Nephron progenitor cell (in vitro differentiated cells): ENCODE measurements around the gene SHC2.

ENCODE experiments used
- DNase-seq: peaks from one replicate; pipeline ENCODE4 v3.0.0; 2021
- H3K27ac Mint-ChIP-seq: 2 replicates; pipeline ENCODE4 v1.8.0; 2021; ENCODE audit warnings: mild to moderate bottlenecking, moderate library complexity, mixed read lengths
- H3K27me3 Mint-ChIP-seq: 2 replicates; pipeline ENCODE4 v1.8.0; 2021; ENCODE audit warnings: mild to moderate bottlenecking, low read depth, mixed read lengths; ENCODE audit not compliant: poor library complexity
- H3K36me3 Mint-ChIP-seq: 2 replicates; pipeline ENCODE4 v1.8.0; 2021; ENCODE audit warnings: low read depth, mixed read lengths
- H3K4me1 Mint-ChIP-seq: 2 replicates; pipeline ENCODE4 v1.8.0; 2021; ENCODE audit warnings: mixed read lengths
- H3K4me3 Mint-ChIP-seq: 2 replicates; pipeline ENCODE4 v1.8.0; 2021; ENCODE audit warnings: mild to moderate bottlenecking, moderate library complexity, mixed read lengths
- H3K9me3 Mint-ChIP-seq: 2 replicates; pipeline ENCODE4 v1.8.0; 2021; ENCODE audit warnings: mild to moderate bottlenecking, moderate library complexity, mixed read lengths
- CTCF ChIP-seq: fragments of 200-600 bp; sonication (generic); IDR thresholded peaks from 2 replicates; pipeline ENCODE4 v1.5.0; 2021; ENCODE audit warnings: antibody characterized with exemption

Gene SHC2

GRCh38 chr19:493391-494170 is 32.7 kb upstream of the SHC2 start:
- peaks cover 21% of the 10 kb centered on the region for H3K4me1 Mint-ChIP-seq
- H3K27me3 Mint-ChIP-seq, result peaks cover 40% of the 10 kb centered on the region
- no peak overlapping the region for H3K4me3 Mint-ChIP-seq
- no peak for DNase-seq
- TF ChIP-seq CTCF, result no peak
- peak overlapping the region; percentile 47 for H3K27ac Mint-ChIP-seq
- H3K9me3 Mint-ChIP-seq, result peaks cover 9% of the 10 kb centered on the region
- peaks cover 6% of the 10 kb centered on the region for H3K36me3 Mint-ChIP-seq

- Mint-ChIP-seq H3K36me3 (peaks cover 6% of the 10 kb centered on the region), H3K4me3 (no peak overlapping the region), H3K27me3 (peaks cover 28% of the 10 kb centered on the region), H3K9me3 (peaks cover 9% of the 10 kb centered on the region), H3K4me1 (peaks cover 25% of the 10 kb centered on the region), H3K27ac (no peak overlapping the region)
- TF ChIP-seq CTCF, result no peak
- peak; percentile 43 for DNase-seq
These were observed 31.3 kb upstream of the SHC2 start for GRCh38 chr19:492091-492531.

- TF ChIP-seq CTCF, result no peak
- Mint-ChIP-seq H3K27ac (no peak overlapping the region), H3K36me3 (peaks cover 6% of the 10 kb centered on the region), H3K27me3 (peaks cover 25% of the 10 kb centered on the region), H3K4me3 (no peak overlapping the region), H3K4me1 (peaks cover 28% of the 10 kb centered on the region), H3K9me3 (peaks cover 9% of the 10 kb centered on the region)
- no peak for DNase-seq
These were observed 30.4 kb upstream of the SHC2 start for GRCh38 chr19:491146-491741.

- peaks cover 42% of the 10 kb centered on the region for H3K4me1 Mint-ChIP-seq
- TF ChIP-seq CTCF, result no peak
- peaks cover 30% of the 10 kb centered on the region for H3K27me3 Mint-ChIP-seq
- H3K9me3 Mint-ChIP-seq, result peaks cover 9% of the 10 kb centered on the region
- H3K27ac Mint-ChIP-seq, result no peak overlapping the region
- H3K36me3 Mint-ChIP-seq, result peaks cover 6% of the 10 kb centered on the region
- H3K4me3 Mint-ChIP-seq, result peak overlapping the region; percentile 81
- DNase-seq, result no peak
These were observed 28.8 kb upstream of the SHC2 start for GRCh38 chr19:489418-490196.

GRCh38 chr19:488505-489417 is 27.9 kb upstream of the SHC2 start:
- peak; percentile 99 for DNase-seq
- peak overlapping the region; percentile 54 for H3K27ac Mint-ChIP-seq
- H3K27me3 Mint-ChIP-seq, result peaks cover 29% of the 10 kb centered on the region
- peak overlapping the region; percentile 81 for H3K4me3 Mint-ChIP-seq
- peaks cover 40% of the 10 kb centered on the region for H3K4me1 Mint-ChIP-seq
- H3K36me3 Mint-ChIP-seq, result peaks cover 4% of the 10 kb centered on the region
- no peak for TF ChIP-seq CTCF
- peaks cover 7% of the 10 kb centered on the region for H3K9me3 Mint-ChIP-seq
